Fibroblast of the conjunctiva (primary cell): ENCODE measurements around the gene WDR91.
A peak's percentile ranks its signal among the peaks of the same experiment; 100 is the strongest.

ENCODE experiments used
- DNase-seq: peaks from one replicate; pipeline ENCODE4 v3.0.0-alpha.2; 2010; ENCODE audit warnings: low read depth

WDR91 gene

DNA sequence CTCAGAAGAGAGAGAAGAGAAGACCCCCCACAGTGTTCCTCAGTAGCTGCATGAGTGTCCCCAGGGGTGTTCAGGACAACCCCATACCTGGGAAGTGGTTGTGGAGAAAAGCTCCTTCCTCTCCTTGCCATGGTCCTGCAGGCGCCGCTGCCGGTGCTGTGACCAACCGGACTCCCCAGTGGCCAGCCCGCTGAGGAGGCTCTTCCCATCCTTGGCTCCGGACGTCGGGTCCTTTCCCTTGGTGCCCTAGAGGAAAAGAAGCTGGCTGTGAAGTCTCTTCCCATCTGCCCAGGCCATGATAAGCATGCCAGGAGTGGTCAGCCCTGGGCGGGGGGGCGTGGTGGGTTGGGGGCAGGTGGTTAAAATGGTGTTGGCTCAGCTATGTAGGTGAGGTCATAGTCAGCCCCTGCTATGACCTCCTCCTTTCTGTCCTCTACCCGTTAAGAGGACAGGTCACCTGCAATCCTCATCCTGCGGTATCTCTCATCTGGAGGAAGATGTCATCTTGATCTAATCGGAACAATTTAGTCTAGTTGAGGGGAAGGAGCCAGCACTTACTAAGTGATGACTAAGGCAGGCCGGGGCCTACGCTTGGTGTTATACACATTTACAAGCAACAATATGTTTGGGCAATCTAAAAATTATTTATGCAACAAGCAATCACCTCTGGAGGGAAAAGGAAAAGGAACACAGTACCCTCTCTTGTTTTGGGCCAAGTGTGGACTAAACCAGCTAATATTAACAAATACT lies 13.2 kb downstream of the WDR91 start:
- DNase-seq = no peak

DNA sequence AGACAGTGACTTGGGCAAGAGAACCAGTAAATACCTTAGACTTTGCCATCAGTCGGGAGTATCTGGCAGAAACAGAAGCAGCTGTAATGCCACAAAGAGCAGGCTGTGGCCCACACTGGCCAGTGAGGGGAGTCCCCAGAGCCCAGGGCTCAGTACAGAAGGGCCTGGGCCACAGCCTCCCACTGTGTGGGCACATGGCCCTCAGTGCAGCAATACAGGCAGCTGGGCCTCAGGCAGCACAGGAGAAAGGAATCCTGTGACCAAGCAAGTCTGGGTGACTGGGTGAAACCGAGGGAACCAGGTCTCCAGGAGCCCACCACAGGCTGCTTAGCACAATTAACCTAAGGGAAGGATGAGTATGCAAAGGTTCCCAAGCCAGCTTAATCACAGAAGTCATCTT lies 14.0 kb downstream of the WDR91 start:
- no peak for DNase-seq

DNA sequence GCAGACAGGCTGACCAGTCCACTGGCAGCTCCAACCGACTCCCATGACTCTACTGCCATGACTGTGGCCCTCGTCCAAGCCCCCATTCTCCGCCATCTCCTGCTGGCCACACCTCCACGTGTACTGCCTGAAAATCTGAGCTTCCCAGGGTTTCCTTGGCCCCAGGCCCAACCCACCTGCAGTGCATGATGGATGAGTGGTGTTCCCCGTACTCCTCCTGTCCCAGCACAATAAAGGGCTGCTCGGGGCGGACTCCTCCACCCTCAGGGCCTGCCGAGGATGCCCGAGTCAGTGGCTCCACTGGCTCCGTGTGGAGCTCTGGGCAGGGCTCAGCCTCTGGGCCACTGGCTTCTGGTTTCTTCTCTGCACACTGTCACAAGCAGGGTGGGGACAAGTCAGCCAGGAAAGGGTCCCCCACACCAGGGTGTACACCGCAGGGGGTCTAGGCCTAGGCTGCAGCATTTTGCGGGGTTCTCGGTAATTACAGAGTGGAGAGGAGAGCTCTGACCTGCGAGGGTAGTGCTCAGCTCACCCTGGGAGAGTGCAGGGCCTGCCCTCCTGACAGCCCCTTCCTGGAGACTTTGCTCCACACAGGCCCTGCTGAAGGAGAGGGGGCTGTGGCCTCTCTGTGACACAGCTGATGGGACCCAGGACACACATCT lies 15.2 kb downstream of the WDR91 start:
- no peak for DNase-seq

DNA sequence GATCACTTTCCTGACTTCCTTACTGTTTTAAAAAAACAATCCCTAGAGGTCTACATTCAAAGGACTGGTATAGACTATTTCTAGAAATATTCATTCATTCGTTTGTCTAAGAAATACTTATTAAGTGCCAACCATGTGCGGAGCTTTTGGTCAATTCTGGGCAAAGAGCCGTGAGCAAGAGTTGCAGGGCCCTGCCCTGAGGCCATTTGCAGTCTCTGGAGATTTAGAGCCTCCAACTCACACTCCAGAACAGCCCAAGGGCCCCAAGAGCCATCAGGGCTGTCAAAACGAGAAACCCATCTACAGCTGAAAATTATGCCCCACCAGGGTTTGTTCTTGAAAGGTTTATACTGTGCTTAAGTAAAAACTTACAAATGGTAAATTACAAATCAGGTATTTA lies 16.2 kb downstream of the WDR91 start:
- no peak for DNase-seq

DNA sequence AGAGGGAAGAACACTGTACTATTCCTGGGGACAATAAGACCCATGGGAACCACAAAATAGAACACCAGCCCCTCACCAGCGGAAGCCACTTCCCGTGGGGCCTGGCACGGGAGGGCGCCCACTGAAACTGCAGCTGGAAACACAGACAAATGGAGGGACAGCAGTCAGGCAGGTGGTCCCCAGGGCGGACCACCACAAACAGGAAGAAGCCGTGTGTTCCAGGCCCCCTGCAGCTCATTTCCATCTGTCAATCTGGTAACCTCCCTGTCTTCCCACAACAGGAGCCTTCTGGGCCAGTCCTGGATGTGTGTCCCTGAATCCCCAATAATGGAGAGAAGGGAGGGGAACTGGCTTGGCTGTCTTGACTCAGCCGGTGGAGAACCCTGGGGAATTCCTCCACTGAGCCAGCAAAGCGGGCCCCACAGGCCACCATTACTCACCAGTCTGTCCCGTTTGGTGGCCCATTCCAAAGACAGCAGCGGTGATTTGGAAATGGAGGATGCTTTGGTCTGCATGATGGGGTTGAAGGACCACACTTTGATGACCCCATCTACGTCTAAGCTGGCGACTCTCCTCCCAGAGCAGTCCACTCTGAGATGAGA lies 16.7 kb downstream of the WDR91 start:
- DNase-seq = no peak

DNA sequence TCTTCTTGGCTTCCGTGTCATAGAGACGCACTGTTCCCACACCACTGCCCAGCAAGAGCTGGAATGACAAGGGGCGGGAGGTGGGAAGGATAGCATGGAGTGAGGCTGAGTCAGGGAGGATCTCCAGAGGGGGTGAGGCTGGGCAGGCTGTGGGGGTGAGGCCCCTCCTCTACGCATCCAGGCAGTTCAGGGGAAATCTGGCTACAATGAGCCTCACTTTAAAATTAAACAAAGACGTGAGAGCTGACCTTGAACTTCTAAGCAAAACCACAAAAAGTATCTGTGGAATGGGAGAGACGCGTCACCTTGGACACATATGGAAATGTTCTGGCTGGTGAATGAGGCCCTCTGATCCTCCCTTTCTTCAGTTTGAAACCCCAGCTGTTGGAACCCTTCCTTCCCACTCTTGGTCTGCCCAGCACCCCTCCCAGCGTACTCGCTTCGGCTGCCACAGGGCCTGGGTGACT lies 17.7 kb downstream of the WDR91 start:
- peak; percentile 73 for DNase-seq

DNA sequence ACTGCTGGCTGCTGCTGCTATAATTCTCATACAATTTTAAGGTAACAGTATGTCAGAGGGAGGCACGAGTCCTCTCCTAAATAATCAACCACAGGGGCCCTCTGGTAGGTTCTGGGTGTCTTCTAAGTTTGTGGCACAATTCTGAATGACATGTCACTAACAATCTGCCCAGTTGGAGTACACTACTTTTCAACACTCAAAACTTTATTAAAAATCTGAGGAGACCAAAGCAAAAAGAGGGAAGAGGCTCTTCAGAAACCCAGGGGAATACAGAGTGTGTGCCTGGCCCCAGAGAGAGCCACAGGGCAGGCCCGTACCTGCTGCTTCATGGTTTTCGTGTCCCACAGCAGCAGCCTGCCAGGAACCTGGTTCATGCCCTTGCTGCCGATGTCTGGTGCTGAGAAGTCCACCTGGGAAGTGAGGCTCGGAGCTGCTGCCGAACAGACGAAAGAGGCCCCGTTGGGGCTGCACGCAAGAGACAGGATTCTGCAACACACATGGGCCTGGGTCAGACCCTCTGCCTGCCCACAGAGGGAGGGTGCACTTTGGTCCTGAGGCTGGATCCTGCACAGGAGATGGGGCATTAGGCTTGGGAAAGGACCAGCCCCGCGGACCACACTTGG lies 18.3 kb downstream of the WDR91 start:
- no peak for DNase-seq

DNA sequence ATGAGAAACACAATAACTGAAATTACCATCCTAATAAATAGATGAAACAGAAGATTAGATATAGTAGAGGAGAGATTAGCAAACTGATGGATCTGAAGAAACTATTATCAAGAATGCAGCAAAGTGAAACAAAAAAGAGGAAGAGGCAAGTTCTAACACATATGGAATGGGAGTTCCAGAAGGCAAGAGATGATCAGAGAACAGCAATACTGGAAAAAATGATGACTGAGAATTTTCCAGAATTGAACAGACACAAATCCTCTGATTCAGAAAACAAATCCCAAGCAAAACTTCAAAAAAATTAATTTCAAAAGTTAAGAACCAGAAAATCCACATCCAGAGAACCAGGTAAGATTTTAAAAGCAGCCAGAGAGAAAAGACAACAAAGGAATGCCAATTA lies 20.6 kb downstream of the WDR91 start:
- no peak for DNase-seq

DNA sequence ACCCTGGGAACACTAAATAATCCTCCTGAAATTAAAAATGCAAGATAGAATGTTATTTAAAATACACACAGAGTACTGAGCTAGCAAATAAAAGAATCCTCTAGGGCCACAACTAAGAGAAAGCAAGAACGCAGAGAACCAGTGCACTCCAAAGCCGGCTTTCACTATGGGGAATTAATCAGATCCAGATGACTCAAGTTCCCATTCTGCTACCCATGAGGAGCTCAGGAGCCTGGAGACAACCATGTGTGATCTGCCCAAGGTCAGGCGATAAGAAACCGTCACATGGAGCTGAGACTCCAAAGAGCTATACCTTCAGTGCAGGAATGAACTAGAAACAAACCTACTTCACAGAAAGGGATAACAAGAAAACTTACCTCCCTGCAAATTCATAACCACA lies 21.4 kb downstream of the WDR91 start:
- DNase-seq = peak; percentile 32

DNA sequence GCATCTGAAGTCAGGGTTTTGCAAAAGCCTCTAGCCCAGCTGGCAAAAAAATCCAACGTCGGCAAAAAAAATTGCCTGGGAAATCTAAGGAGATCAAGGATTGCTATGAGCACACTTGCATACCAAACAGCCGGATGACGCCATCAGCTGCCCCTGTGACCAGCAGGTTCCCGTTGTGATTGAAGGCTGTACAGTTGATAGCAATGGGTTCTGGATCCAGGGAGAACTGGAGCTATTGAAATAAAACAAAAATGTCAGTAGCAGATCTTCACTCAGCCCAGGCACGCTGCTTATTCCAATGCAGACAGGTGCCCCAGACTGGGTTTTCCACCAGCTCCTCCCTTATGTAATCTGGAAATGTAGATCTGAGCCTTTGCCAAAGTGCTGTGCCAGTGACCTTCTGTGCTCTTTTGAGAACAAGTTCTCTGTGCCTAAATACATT lies 22.1 kb downstream of the WDR91 start:
- no peak for DNase-seq

DNA sequence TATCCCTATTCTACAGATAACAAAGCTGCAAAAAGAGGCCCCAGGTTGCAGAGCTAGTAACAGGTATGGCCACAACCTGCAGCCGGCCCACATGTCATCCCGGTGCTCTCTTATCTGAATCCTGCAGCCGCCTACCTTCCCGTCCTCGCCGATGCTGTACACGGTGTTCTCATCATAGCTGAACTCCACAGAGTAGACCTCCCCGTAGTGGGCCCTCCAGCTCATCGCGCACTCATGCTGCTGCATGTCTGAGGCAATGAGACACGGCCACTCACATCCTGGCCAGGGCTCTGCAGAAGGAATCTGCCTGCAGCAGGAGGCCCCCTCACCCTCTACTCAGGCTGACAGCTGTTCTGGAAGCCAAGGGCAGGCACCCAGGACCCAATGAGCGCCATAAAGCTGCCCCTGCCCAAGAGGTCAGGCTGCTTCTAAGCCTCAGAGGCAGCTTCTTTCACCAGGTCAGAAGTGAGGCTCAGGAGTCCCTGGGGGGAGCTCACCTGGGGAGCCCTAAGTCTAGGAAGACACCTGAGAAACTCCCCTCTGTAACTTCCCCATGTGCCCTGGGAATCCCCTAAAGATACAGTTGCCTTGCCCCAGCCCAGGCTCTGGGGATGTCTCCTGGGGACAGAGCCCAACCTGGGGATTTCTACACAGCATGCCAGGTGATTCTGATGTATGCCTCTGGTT lies 22.9 kb downstream of the WDR91 start:
- no peak for DNase-seq

DNA sequence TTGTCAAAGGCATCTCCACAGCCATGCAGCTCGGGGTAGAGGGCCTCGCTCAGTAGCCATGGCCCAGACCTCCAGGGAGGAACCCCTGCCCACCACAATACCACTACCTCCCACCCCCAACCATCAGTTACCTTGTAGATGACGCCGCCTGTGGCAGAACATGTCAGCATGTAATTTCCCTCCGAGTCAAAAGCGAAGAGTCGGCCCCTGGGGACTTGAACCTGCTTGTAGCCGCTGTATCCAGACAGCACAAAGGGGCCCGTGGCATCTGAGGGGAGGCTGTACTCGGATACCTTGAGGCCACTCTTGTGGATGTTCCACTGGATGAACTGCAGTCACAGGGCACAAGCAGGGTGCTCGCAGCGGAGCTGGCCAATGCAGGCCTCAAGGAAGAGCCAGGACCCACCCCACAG lies 24.5 kb downstream of the WDR91 start:
- no peak for DNase-seq

DNA sequence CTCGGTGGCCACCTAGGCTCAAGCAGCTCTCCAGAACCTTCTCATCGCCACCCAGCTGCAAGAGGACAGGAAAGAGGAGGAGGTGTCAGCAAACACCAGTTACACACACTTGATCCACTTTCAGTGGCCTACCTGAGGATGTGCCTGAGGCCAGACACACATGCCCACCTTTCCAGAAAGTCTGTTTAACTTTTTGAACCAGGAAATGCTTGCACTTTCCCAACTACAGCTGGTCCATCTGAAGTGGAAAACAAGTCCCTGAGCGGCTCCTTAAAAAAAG lies 25.1 kb downstream of the WDR91 start:
- no peak for DNase-seq

DNA sequence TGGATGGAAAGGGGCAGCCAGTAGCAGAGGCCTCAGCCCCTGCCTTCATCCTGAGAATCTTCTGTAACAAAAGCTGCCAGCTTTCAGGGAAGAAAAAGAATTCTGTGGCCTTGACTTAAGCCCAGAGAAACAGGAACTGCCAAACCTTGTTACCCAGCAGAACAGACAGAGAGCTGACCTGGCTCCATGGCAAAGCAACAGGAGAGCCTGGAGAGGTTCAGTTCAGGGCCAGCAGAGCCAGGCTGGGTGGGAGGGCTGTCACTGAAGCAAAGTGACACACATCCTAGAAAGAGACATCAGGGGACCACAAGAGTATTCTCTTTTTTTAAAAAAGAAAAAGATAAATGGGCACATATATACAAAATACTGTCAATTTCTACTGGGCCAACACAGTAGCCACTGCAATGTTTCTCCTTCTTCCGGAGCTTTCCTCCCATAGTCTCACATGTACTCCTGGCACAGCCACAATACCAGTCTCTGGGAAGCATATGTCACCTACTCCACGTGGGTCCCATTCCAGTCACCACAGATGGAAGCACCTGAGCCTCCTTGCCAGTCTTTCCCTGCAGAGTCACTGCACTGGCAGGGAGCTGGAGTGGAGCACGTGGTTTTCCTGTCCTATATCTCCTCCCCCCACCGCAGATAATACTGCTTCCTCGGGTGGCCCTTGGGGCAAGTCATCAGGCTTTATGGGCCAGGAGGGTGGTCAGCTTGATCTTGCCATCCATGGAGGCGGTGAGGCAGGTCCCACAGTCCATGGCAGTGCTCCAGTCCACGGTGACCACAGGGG lies 25.7 kb downstream of the WDR91 start:
- DNase-seq = no peak

DNA sequence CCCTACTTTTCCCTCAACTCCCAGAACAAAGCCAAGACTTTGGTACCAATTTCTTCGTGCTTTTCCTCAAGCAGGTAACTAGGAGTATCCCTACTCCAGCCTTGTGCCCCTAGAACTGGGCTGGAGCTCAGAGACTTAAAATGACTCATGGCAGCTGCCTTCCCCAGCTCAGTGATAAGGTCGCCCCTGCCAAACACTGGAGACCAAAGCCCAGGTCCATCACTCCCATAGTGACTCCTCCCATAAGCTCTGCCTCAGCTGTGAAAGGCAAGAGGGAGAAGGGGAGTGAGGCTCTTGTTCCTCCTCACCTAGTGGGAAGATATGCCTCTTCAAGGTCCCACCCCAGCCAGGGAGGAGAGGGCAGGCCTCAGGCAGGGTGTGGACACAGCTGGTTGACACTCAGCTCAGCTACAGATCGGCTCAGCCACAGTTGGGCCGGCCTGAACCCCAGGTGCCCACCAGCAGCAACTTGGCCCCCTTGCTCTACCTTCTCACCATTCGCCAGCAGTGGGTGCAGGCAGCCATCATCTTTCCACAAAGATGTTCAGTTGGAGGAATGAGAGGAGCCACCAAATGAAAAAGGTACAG lies 27.0 kb downstream of the WDR91 start:
- DNase-seq = no peak

DNA sequence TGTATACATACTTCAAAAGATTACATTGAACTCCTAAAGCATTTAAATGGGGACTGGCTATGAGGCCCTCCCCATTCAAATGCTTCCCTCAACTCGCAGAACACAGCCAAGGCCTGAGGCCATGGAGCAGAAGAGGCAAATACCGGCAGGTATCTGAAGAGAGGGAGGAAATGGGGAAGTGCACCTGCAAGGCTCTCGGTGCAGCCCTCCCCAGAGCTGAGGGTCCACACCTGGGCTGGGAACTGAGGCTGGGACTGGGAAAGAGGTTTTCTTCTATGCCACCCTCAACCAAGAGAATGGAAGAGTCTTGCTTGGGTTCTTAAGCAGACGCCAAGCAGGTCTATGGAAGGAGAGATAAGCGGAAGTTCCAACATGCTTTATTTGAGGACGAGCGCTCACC lies 27.8 kb downstream of the WDR91 start:
- DNase-seq = no peak

DNA sequence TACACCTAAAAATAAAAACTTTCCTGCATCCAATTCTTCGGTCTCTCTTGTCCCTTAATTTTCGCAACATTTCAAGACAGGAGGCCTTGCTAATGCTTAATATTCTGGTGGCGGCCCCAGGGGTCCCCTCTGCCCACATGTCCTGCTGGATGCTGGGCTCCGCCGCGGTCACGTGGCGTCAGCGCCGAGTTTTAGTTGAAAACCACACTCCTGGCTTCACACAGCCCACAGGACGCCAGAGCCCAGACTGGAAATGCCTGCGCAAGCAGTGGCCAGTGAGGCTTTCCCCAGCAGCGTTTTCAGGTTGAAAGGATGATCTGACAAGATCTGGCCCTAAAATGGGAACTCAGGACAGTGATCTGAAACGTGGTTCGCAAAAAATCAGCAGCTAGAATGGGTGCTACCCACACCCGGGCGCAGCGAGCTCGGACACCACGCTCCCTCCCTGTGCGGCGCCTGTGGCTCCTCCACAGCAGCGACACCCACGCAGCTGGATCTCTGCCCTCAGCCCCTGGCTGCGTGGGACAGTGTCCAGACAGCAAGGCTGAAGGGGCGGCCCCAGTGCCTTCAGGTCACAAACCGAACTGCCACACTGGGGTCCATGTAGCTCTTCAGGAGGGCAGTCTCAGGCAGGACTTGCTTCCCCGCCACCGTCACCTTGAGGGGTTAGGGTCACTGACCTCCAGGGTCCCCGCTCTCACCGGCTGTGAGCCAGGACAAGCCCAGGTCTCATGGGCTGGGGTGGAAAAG lies 29.2 kb downstream of the WDR91 start:
- no peak for DNase-seq

DNA sequence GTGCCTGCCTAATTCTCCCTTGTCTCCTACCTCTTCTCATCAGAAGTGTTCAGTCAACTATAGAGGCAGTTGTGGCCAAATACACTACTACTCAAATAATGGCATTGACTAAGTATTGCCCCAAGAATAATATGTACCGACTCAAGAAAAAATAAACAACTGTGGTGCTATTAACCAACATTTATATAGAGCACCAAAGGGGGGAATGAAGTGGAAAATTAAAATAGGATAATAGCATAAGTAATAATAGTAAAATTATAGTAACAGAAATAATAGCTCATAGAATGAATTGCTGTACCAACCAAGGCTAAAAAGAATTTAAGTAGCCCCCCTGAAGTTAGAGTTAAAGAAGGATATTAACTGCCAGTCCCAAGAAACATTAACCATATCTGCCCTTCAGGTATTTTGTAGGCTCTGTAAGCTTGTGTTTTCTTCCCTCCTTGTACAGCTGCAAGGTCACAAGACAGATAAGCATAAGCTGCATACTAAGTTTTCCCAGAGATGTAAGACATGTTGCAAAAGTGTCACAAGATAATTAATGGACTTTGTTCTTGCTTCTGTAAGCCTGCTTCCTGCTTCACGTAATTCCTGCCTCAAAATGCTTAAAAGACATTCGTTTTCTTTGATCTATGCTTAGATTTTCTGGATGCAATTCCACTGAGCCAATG lies 29.9 kb downstream of the WDR91 start:
- no peak for DNase-seq

DNA sequence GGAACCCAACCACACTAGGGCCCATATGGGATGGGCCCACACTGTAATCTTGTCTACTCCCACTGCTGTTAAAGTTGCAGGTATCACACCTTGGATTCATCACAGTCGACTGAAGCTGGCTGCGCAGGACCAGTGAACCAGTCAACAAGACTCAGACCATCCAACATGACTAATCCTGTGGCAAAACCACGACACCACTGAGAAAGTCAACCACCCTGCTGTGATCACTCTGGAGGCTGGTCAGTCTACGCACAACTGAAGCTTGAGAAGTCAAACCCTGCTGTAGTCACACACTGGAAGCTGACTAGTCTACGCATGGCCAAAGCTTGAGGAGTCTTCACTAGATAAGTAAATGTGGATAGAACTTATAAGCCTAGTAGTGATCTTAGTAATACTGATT lies 31.2 kb downstream of the WDR91 start:
- DNase-seq = no peak

DNA sequence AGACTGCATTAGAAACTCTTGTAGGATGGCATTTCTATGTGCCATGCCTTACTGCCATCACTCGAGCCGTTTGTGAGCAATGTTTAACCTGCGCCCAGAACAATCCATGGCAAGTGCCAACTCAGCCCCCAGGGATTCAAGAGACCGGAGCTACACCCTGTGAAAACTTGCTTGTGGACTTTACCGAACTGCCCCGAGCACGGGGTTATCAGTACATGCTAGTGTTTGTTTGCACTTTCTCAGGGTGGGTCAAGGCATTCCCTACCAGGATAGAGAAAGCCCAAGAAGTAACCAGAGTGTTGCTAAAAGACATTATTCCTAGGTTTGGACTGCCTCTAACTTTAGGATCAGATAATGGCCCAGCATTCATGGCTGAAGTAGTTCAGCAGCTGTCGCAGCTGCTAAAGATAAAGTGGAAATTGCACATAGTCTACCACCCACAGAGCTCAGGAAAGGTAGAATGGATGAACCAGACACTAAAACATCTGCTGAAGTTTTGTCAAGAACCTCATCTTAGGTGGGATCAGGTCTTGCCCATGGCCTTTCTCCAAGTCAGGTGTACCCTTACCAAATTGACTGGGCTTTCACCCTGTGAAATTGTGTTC lies 31.9 kb downstream of the WDR91 start:
- DNase-seq = no peak
